CD4-positive, alpha-beta T cell treated with Interferon gamma for 1 hour (primary cell): Measurements from ENCODE around the gene ADCY2.

ENCODE experiments used
- DNase-seq: peaks from one replicate; pipeline ENCODE4 v3.0.0-alpha.2; 2020

The ADCY2 gene

GRCh38 chr5:7608772-7609171, 212.8 kb downstream of the ADCY2 start:
- DNase-seq, result no peak

- DNase-seq, result no peak
Observed at GRCh38 chr5:7609726-7610125, 213.8 kb downstream of the ADCY2 start.

- DNase-seq, result no peak
Observed at GRCh38 chr5:7610531-7611177, 214.7 kb downstream of the ADCY2 start.

GRCh38 chr5:7611518-7611917, 215.6 kb downstream of the ADCY2 start:
- no peak for DNase-seq

- no peak for DNase-seq
Observed at GRCh38 chr5:7615566-7616061, 219.7 kb downstream of the ADCY2 start.

GRCh38 chr5:7616897-7617296, 221.0 kb downstream of the ADCY2 start:
- no peak for DNase-seq

GRCh38 chr5:7622498-7622897, 226.6 kb downstream of the ADCY2 start:
- no peak for DNase-seq

GRCh38 chr5:7625740-7626139, 229.8 kb downstream of the ADCY2 start:
- no peak for DNase-seq

GRCh38 chr5:7628248-7628647, 232.3 kb downstream of the ADCY2 start:
- DNase-seq, result no peak

GRCh38 chr5:7628820-7629219, 232.9 kb downstream of the ADCY2 start:
- no peak for DNase-seq

GRCh38 chr5:7629561-7629960, 233.6 kb downstream of the ADCY2 start:
- no peak for DNase-seq

- no peak for DNase-seq
Observed at GRCh38 chr5:7634837-7635236, 238.9 kb downstream of the ADCY2 start.

GRCh38 chr5:7638456-7638855, 242.5 kb downstream of the ADCY2 start:
- DNase-seq, result no peak

GRCh38 chr5:7642029-7642428, 246.1 kb downstream of the ADCY2 start:
- DNase-seq, result no peak

GRCh38 chr5:7644723-7645122, 248.8 kb downstream of the ADCY2 start:
- DNase-seq, result no peak

- no peak for DNase-seq
Observed at GRCh38 chr5:7650755-7651154, 254.8 kb downstream of the ADCY2 start.

GRCh38 chr5:7653046-7653445, 257.1 kb downstream of the ADCY2 start:
- no peak for DNase-seq

- DNase-seq, result no peak
Observed at GRCh38 chr5:7657153-7657552, 261.2 kb downstream of the ADCY2 start.

- DNase-seq, result no peak
Observed at GRCh38 chr5:7659420-7659819, 263.5 kb downstream of the ADCY2 start.

GRCh38 chr5:7662289-7662688, 266.4 kb downstream of the ADCY2 start:
- DNase-seq, result no peak

- no peak for DNase-seq
Observed at GRCh38 chr5:7663808-7664207, 267.9 kb downstream of the ADCY2 start.

- DNase-seq, result no peak
Observed at GRCh38 chr5:7664208-7664607, 268.3 kb downstream of the ADCY2 start.

- DNase-seq, result no peak
Observed at GRCh38 chr5:7667216-7667767, 271.4 kb downstream of the ADCY2 start.

GRCh38 chr5:7668161-7668560, 272.2 kb downstream of the ADCY2 start:
- no peak for DNase-seq

- DNase-seq, result no peak
Observed at GRCh38 chr5:7668627-7669026, 272.7 kb downstream of the ADCY2 start.
